Osteoblast (primary cell): ENCODE results near the gene TSEN2. TPM values are rescaled to one million over a fixed set of nuclear protein-coding genes. Genes with fewer than 3 reads are reported as not detected.

Experiments
- DNase-seq: peaks from one replicate; pipeline ENCODE4 v3.0.0; 2011; ENCODE audit warnings: low spot score, mixed read lengths; ENCODE audit not compliant: insufficient read length; ENCODE audit errors: missing footprints
- H2AFZ ChIP-seq: 2 replicates; pipeline ENCODE4 v1.6.0; 2011; ENCODE audit warnings: mild to moderate bottlenecking, low read length
- H3K27ac ChIP-seq: 2 replicates; pipeline ENCODE4 v1.5.1; 2011; ENCODE audit warnings: mild to moderate bottlenecking, low read depth, low read length, moderate library complexity
- H3K27me3 ChIP-seq: 2 replicates; pipeline ENCODE4 v1.6.0; 2012; ENCODE audit warnings: mild to moderate bottlenecking, control low read depth, inconsistent platforms, low read length, moderate library complexity; ENCODE audit not compliant: insufficient read depth
- H3K36me3 ChIP-seq: 2 replicates; pipeline ENCODE4 v1.5.1; 2011; ENCODE audit warnings: mild to moderate bottlenecking, low read length, control low read depth, moderate library complexity; ENCODE audit not compliant: insufficient read depth
- H3K4me1 ChIP-seq: 2 replicates; pipeline ENCODE4 v1.5.1; 2011; ENCODE audit warnings: mild to moderate bottlenecking, low read length, control low read depth, moderate library complexity; ENCODE audit not compliant: insufficient read depth
- H3K4me2 ChIP-seq: 2 replicates; pipeline ENCODE4 v1.6.0; 2011; ENCODE audit warnings: mild to moderate bottlenecking, low read length; ENCODE audit not compliant: insufficient read depth
- H3K4me3 ChIP-seq: fragments of 200-600 bp; sonication (generic); 3 replicates; pipeline ENCODE4 v1.5.1; 2012; ENCODE audit warnings: mild to moderate bottlenecking, low read length, inconsistent platforms; ENCODE audit not compliant: insufficient read depth
- H3K79me2 ChIP-seq: 2 replicates; pipeline ENCODE4 v1.6.0; 2012; ENCODE audit warnings: mild to moderate bottlenecking, low read length, control low read depth, inconsistent platforms; ENCODE audit not compliant: insufficient read depth
- H3K9me3 ChIP-seq: 2 replicates; pipeline ENCODE4 v1.5.1; 2011; ENCODE audit warnings: low read depth, low read length, control low read depth
- H4K20me1 ChIP-seq: 2 replicates; pipeline ENCODE4 v1.6.0; 2012; ENCODE audit warnings: mild to moderate bottlenecking, low read length, control low read depth; ENCODE audit not compliant: insufficient read depth
- CTCF ChIP-seq: IDR thresholded peaks from 2 replicates; pipeline ENCODE4 v1.5.1; 2011; ENCODE audit warnings: mild to moderate bottlenecking, low read depth, low read length, moderate library complexity; ENCODE audit errors: extremely low read depth
- total RNA-seq: library from RNA; depleted of rRNA; stranded (reverse); fragments of >200 nt; gene quantifications from 2 replicates; pipeline ENCODE4 v1.2.3, GENCODE V29; 2012

TSEN2 gene
- total RNA-seq, 1 donor, result 13.0 TPM

GRCh38 chr3:12518261-12519028 is 34.2 kb downstream of the TSEN2 start:
- H3K4me2 ChIP-seq, result no peak overlapping the region
- no peaks in the 10 kb centered on the region for H4K20me1 ChIP-seq
- H3K4me3 ChIP-seq, result no peak overlapping the region
- H3K27me3 ChIP-seq, result no peaks in the 10 kb centered on the region
- H3K36me3 ChIP-seq, result peaks cover 11% of the 10 kb centered on the region
- DNase-seq, result no peak
- H3K27ac ChIP-seq, result no peak overlapping the region
- no peak for TF ChIP-seq CTCF
- H3K9me3 ChIP-seq, result no peaks in the 10 kb centered on the region
- no peak overlapping the region for H2AFZ ChIP-seq
- no peaks in the 10 kb centered on the region for H3K4me1 ChIP-seq
- no peaks in the 10 kb centered on the region for H3K79me2 ChIP-seq

- Histone ChIP-seq H3K4me2 (no peak overlapping the region), H3K4me1 (no peaks in the 10 kb centered on the region), H3K79me2 (no peaks in the 10 kb centered on the region), H3K27me3 (no peaks in the 10 kb centered on the region), H4K20me1 (no peaks in the 10 kb centered on the region), H2AFZ (no peak overlapping the region), H3K36me3 (peaks cover 16% of the 10 kb centered on the region), H3K27ac (no peak overlapping the region), H3K4me3 (no peak overlapping the region), H3K9me3 (no peaks in the 10 kb centered on the region)
- TF ChIP-seq CTCF, result no peak
- DNase-seq, result no peak
Measured at GRCh38 chr3:12521010-12521409, 36.7 kb downstream of the TSEN2 start.

GRCh38 chr3:12522721-12523120 is 38.4 kb downstream of the TSEN2 start:
- H2AFZ ChIP-seq, result no peak overlapping the region
- H3K9me3 ChIP-seq, result no peaks in the 10 kb centered on the region
- H4K20me1 ChIP-seq, result no peaks in the 10 kb centered on the region
- peaks cover 16% of the 10 kb centered on the region for H3K36me3 ChIP-seq
- no peaks in the 10 kb centered on the region for H3K79me2 ChIP-seq
- no peak overlapping the region for H3K4me3 ChIP-seq
- TF ChIP-seq CTCF, result no peak
- no peaks in the 10 kb centered on the region for H3K4me1 ChIP-seq
- H3K4me2 ChIP-seq, result no peak overlapping the region
- no peak for DNase-seq
- no peak overlapping the region for H3K27ac ChIP-seq
- H3K27me3 ChIP-seq, result no peaks in the 10 kb centered on the region

DNA sequence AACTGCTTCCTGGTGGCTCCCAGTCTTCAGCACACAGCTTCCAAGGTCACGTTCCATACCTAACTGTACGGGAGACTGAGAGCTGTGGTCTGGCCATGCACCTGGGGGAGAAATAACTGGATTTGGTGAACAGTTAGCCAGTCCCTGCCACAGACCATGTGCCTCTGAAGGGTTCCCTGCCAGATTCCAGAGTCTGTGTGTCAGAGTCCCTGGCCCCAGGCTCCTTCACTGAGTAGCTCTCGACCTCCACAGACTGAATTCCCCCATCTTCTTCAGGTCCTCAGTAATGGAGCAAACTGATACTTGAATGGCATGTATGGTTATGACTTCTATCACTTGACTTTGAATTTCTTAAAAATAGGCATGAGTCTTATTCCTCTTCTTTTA is 43.5 kb downstream of the TSEN2 start:
- H3K27me3 ChIP-seq, result no peaks in the 10 kb centered on the region
- H3K4me2 ChIP-seq, result no peak overlapping the region
- H3K9me3 ChIP-seq, result no peaks in the 10 kb centered on the region
- no peaks in the 10 kb centered on the region for H3K4me1 ChIP-seq
- H4K20me1 ChIP-seq, result no peaks in the 10 kb centered on the region
- no peak overlapping the region for H3K27ac ChIP-seq
- H3K36me3 ChIP-seq, result peaks cover 28% of the 10 kb centered on the region
- no peak for DNase-seq
- no peak for TF ChIP-seq CTCF
- no peak overlapping the region for H2AFZ ChIP-seq
- H3K4me3 ChIP-seq, result no peak overlapping the region
- no peaks in the 10 kb centered on the region for H3K79me2 ChIP-seq
